ENCODE measurements around the gene MINDY2.

Gene MINDY2

GRCh38 chr15:58864602-58865424 lies 93.7 kb downstream of the MINDY2 start:
- Histone ChIP-seq H3K27ac (no peak overlapping the region), H3K9me3 (ENCODE audit: control insufficient read depth, low read length) (no peaks in the 10 kb centered on the region), H3K4me3 (ENCODE audit: low read depth, low read length) (no peak overlapping the region), H3K4me1 (no peaks in the 10 kb centered on the region), H3K27me3 (ENCODE audit: control insufficient read depth, insufficient read depth, low read length) (no peaks in the 10 kb centered on the region), H2AFZ (no peak overlapping the region), H3K9ac (no peak overlapping the region), H3K36me3 (ENCODE audit: control insufficient read depth, insufficient read depth, low read length) (no peaks in the 10 kb centered on the region), H3K4me2 (ENCODE audit: low read length) (no peak overlapping the region), H3K79me2 (no peaks in the 10 kb centered on the region)
- TF ChIP-seq CTCF (IDR thresholded peaks at IDR 0.05), result no peak

GRCh38 chr15:58865425-58865880 lies 94.4 kb downstream of the MINDY2 start:
- no peak overlapping the region for H3K4me2 ChIP-seq (ENCODE audit: low read length)
- no peak overlapping the region for H3K4me3 ChIP-seq (ENCODE audit: low read depth, low read length)
- no peak overlapping the region for H3K27ac ChIP-seq
- no peak overlapping the region for H3K9ac ChIP-seq
- H3K79me2 ChIP-seq, result no peaks in the 10 kb centered on the region
- no peaks in the 10 kb centered on the region for H3K4me1 ChIP-seq
- no peak for TF ChIP-seq CTCF (IDR thresholded peaks at IDR 0.05)
- H2AFZ ChIP-seq, result no peak overlapping the region
- H3K9me3 ChIP-seq (ENCODE audit: control insufficient read depth, low read length), result no peaks in the 10 kb centered on the region
- H3K36me3 ChIP-seq (ENCODE audit: control insufficient read depth, insufficient read depth, low read length), result no peaks in the 10 kb centered on the region
- H3K27me3 ChIP-seq (ENCODE audit: control insufficient read depth, insufficient read depth, low read length), result no peaks in the 10 kb centered on the region

GRCh38 chr15:58867926-58868325 lies 96.8 kb downstream of the MINDY2 start:
- Histone ChIP-seq H3K4me1 (no peaks in the 10 kb centered on the region), H3K36me3 (ENCODE audit: control insufficient read depth, insufficient read depth, low read length) (no peaks in the 10 kb centered on the region), H3K4me2 (ENCODE audit: low read length) (no peak overlapping the region), H3K79me2 (no peaks in the 10 kb centered on the region), H3K9ac (no peak overlapping the region), H3K9me3 (ENCODE audit: control insufficient read depth, low read length) (no peaks in the 10 kb centered on the region), H3K27ac (no peak overlapping the region), H2AFZ (no peak overlapping the region), H3K4me3 (ENCODE audit: low read depth, low read length) (no peak overlapping the region), H3K27me3 (ENCODE audit: control insufficient read depth, insufficient read depth, low read length) (no peaks in the 10 kb centered on the region)
- no peak for TF ChIP-seq CTCF (IDR thresholded peaks at IDR 0.05)

DNA sequence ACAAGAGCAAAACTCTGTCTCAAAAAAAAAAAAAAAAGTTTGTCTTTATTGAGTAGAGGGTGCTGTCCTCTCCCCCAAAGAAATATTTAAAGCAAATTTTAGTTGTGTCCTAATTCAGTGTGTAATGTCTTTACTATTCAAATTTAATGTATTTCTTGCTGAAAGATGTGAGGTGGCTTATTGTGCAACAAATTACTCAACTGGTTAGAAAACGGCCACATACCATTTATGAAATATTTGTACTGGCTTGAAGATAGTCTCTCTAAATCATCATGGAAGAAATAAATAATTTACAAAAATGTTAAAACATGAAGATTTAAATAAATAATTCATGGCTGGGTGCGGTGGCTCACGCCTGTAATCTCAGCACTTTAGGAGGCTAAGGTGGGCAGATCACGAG lies 99.3 kb downstream of the MINDY2 start:
- H3K9me3 ChIP-seq (ENCODE audit: control insufficient read depth, low read length), result no peaks in the 10 kb centered on the region
- no peaks in the 10 kb centered on the region for H3K79me2 ChIP-seq
- no peak overlapping the region for H3K4me2 ChIP-seq (ENCODE audit: low read length)
- no peaks in the 10 kb centered on the region for H3K36me3 ChIP-seq (ENCODE audit: control insufficient read depth, insufficient read depth, low read length)
- no peaks in the 10 kb centered on the region for H3K4me1 ChIP-seq
- H3K27ac ChIP-seq, result no peak overlapping the region
- H3K27me3 ChIP-seq (ENCODE audit: control insufficient read depth, insufficient read depth, low read length), result no peaks in the 10 kb centered on the region
- no peak for TF ChIP-seq CTCF (IDR thresholded peaks at IDR 0.05)
- H3K9ac ChIP-seq, result no peak overlapping the region
- no peak overlapping the region for H2AFZ ChIP-seq
- no peak overlapping the region for H3K4me3 ChIP-seq (ENCODE audit: low read depth, low read length)

- no peak overlapping the region for H2AFZ ChIP-seq
- no peaks in the 10 kb centered on the region for H3K9me3 ChIP-seq (ENCODE audit: control insufficient read depth, low read length)
- H3K4me3 ChIP-seq (ENCODE audit: low read depth, low read length), result no peak overlapping the region
- no peaks in the 10 kb centered on the region for H3K27me3 ChIP-seq (ENCODE audit: control insufficient read depth, insufficient read depth, low read length)
- no peak overlapping the region for H3K4me2 ChIP-seq (ENCODE audit: low read length)
- no peak for TF ChIP-seq CTCF (IDR thresholded peaks at IDR 0.05)
- no peaks in the 10 kb centered on the region for H3K36me3 ChIP-seq (ENCODE audit: control insufficient read depth, insufficient read depth, low read length)
- no peak overlapping the region for H3K27ac ChIP-seq
- no peaks in the 10 kb centered on the region for H3K4me1 ChIP-seq
- H3K79me2 ChIP-seq, result no peaks in the 10 kb centered on the region
- no peak overlapping the region for H3K9ac ChIP-seq
These were observed 102.2 kb downstream of the MINDY2 start for GRCh38 chr15:58873267-58873666.

All from parathyroid adenoma (tissue), 2 donors.